Left lung (tissue), 10 donors: Measurements from ENCODE around the gene PIGB. TPM values are rescaled to one million over a fixed set of nuclear protein-coding genes. Genes with fewer than 3 reads are reported as not detected.

Experiments used
- ATAC-seq: fragments of 200-7000 bp; cut with Tn5 transposase; one replicate; pipeline ENCODE4 v1.9.1; 2020; ENCODE audit warnings: moderate library complexity
- DNase-seq, 4 donors: peaks; one replicate each; pipeline ENCODE4 v3.0.0-alpha.2; 2013 to 2020
- H3K27ac ChIP-seq, 2 donors: fragments of 200-600 bp; sonication (generic) in 1 of 2; one replicate each; pipeline versions ENCODE4 v1.5.0 to v1.8.0; 2020 to 2021
- H3K27me3 ChIP-seq, 2 donors: fragments of 200-600 bp; sonication (generic) in 1 of 2; one replicate each; pipeline versions ENCODE4 v1.5.0 to v1.8.0; 2020 to 2021
- H3K36me3 ChIP-seq, 2 donors: fragments of 200-600 bp; sonication (generic) in 1 of 2; one replicate each; pipeline versions ENCODE4 v1.5.0 to v1.8.0; 2020 to 2021
- H3K4me1 ChIP-seq, 2 donors: fragments of 200-600 bp; one replicate each; pipeline ENCODE4 v1.8.0; 2021
- H3K4me3 ChIP-seq, 2 donors: fragments of 200-600 bp; sonication (generic) in 1 of 2; one replicate each; pipeline versions ENCODE4 v1.5.0 to v1.8.0; 2020 to 2021; ENCODE audit warnings: mild to moderate bottlenecking in 1 of 2
- H3K9me3 ChIP-seq, 2 donors: fragments of 200-600 bp; sonication (generic) in 1 of 2; one replicate each; pipeline versions ENCODE4 v1.5.0 to v1.8.0; 2020 to 2021
- intact Hi-C, 2 donors: fragments of 100-400 bp; cut with DNase I; formaldehyde crosslinking; loops; one replicate each; pipeline versions ENCODE4 v1.11.2 to v1.14.2; 2022
- polyA plus RNA-seq, 6 donors: library from polyadenylated mRNA; unstranded; fragments of 120-200 nt; gene quantifications; one replicate each; pipeline ENCODE4 v1.2.1, GENCODE V29; 2013; ENCODE audit not compliant: insufficient read length in 6 of 6
- total RNA-seq, 2 donors: library from RNA; stranded (reverse); fragmentation: NEBNext Ultra II Directional; extraction: Animal tissue kit (Norgen Biotek cat#: 25700); gene quantifications; one replicate each; pipeline ENCODE4 v1.2.1, GENCODE V29; 2021
- TF ChIP-seq, protein P1 (sequence below), 2 donors: fragments of 200-600 bp; sonication (generic) in 1 of 2; IDR thresholded peaks; one replicate each; pipeline versions ENCODE4 v1.5.0 to v1.8.0; 2021; ENCODE audit warnings: antibody characterized with exemption in 2 of 2
- donor health status: DM: no; HTN: yes; CAD: no.
- donor health status: DM: no; HTN: no; CAD: no.

The PIGB gene
- total and polyA plus RNA-seq, 8 donors: 13.6 to 25.3 (median 19.8) TPM

DNA sequence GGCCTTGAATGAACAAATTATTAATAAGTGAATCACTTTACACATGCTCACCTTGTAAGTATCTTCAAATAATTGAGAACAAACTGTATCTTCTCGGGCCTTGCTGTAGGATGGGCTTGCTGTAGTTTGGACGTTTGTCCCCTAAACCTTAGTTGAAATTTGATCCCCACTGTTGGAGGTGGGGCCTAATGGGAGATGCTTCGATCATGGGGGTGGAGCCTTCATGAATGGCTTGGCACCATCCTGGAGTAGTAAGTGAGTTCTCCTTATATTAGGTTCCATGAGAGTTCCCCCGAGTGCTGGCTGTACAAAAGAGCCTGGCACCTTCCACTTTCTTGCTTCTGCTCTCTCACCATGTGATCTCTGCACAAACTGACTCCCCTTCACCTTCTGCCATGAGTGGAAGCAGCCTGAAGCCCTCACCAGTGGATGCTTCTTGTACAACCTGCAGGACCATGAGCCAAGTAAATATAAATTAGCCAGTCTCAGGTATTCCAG is 29.3 kb downstream of the PIGB start:
- H3K36me3 ChIP-seq: peaks cover 0 to 61% of the 10 kb centered on the region in 2 donors

DNA sequence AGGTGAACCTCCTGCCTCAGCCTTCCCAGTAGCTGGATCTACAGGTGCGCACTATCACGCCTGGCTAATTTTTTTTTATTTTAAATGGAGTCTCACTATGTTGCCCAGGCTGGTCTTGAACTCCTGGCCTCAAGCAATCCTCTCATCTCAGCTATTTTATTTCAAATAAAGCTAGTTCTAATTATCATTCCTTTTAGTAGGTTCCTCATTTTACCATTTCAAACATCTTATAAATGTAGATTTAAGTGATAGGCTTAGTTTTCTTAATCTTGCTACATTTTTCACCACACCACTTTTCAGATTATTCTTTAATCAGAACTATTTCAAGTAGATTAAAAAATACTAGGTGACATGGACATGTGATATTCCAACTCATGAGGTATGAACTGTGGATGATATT is 30.3 kb downstream of the PIGB start:
- H3K27me3 ChIP-seq: no peaks in the 10 kb centered on the region

More for the DNA sequence above, 29.3 kb downstream of the PIGB start:
- no peak for DNase-seq
- Histone ChIP-seq H3K27ac (no peak overlapping the region), H3K27me3 (no peaks in the 10 kb centered on the region), H3K9me3 (no peaks in the 10 kb centered on the region), H3K4me3 (no peak overlapping the region), H3K4me1 (peaks cover 3 to 10% of the 10 kb centered on the region in 2 donors)
- intact Hi-C loops: no loop called here
- TF ChIP-seq, protein P1, sequence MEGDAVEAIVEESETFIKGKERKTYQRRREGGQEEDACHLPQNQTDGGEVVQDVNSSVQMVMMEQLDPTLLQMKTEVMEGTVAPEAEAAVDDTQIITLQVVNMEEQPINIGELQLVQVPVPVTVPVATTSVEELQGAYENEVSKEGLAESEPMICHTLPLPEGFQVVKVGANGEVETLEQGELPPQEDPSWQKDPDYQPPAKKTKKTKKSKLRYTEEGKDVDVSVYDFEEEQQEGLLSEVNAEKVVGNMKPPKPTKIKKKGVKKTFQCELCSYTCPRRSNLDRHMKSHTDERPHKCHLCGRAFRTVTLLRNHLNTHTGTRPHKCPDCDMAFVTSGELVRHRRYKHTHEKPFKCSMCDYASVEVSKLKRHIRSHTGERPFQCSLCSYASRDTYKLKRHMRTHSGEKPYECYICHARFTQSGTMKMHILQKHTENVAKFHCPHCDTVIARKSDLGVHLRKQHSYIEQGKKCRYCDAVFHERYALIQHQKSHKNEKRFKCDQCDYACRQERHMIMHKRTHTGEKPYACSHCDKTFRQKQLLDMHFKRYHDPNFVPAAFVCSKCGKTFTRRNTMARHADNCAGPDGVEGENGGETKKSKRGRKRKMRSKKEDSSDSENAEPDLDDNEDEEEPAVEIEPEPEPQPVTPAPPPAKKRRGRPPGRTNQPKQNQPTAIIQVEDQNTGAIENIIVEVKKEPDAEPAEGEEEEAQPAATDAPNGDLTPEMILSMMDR (IDR thresholded peaks at IDR 0.05): no peak
- no peak for ATAC-seq

DNA sequence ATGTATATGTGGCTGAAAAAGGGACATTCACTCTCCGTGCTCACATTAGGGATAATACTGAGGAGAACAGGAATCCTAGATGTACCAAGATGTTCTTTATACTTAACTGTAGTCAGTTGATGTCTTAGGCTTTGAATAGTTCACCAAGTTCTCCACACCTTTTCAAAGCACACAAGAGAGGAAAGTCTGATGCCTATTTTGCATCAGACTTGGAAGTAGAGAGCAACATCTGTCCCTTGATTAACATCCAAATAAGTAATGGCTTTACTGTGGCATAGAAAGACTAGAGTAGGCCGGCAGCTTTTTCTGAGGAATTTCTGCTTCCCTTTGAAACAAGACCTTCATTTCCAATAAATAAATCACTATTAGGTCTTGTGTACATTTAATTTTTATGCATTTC is 34.0 kb downstream of the PIGB start:
- no peaks in the 10 kb centered on the region for H3K27me3 ChIP-seq
- ATAC-seq (no peak), DNase-seq (no peak)
- TF ChIP-seq, protein P1 (IDR thresholded peaks at IDR 0.05): no peak
- intact Hi-C loops: no loop called here
- peaks cover 0 to 71% of the 10 kb centered on the region in 2 donors for H3K36me3 ChIP-seq
- no peak overlapping the region for H3K4me3 ChIP-seq
- H3K27ac ChIP-seq: no peak overlapping the region
- no peaks in the 10 kb centered on the region for H3K9me3 ChIP-seq
- H3K4me1 ChIP-seq: no peaks in the 10 kb centered on the region

More for the DNA sequence above, 30.3 kb downstream of the PIGB start:
- Histone ChIP-seq H3K36me3 (peaks cover 0 to 68% of the 10 kb centered on the region in 2 donors), H3K4me1 (peaks cover 0 to 5% of the 10 kb centered on the region in 2 donors), H3K4me3 (no peak overlapping the region), H3K9me3 (no peaks in the 10 kb centered on the region), H3K27ac (no peak overlapping the region)
- TF ChIP-seq, protein P1 (IDR thresholded peaks at IDR 0.05): no peak
- ATAC-seq (no peak), DNase-seq (no peak)
- intact Hi-C loops: no loop called here

- intact Hi-C loops: no loop called here
- ATAC-seq (no peak), DNase-seq (no peak)
- TF ChIP-seq, protein P1 (IDR thresholded peaks at IDR 0.05): no peak
- Histone ChIP-seq H3K27me3 (no peaks in the 10 kb centered on the region), H3K27ac (no peak overlapping the region), H3K9me3 (no peaks in the 10 kb centered on the region), H3K4me1 (no peaks in the 10 kb centered on the region), H3K36me3 (peaks cover 0 to 60% of the 10 kb centered on the region in 2 donors), H3K4me3 (no peak overlapping the region)
These were observed 38.1 kb downstream of the PIGB start for GRCh38 chr15:55356985-55357585.

GRCh38 chr15:55357774-55358173 is 38.8 kb downstream of the PIGB start:
- intact Hi-C loops: no loop called here
- Histone ChIP-seq H3K36me3 (peaks cover 0 to 59% of the 10 kb centered on the region in 2 donors), H3K27ac (no peak overlapping the region), H3K9me3 (no peaks in the 10 kb centered on the region), H3K4me3 (no peak overlapping the region), H3K4me1 (no peaks in the 10 kb centered on the region), H3K27me3 (no peaks in the 10 kb centered on the region)
- no peak for ATAC-seq
- DNase-seq: no peak
- TF ChIP-seq, protein P1 (IDR thresholded peaks at IDR 0.05): no peak
